OCI-LY7 (cell line): ENCODE data around the gene EML6. TPM values are rescaled to one million over a fixed set of nuclear protein-coding genes. Genes with fewer than 3 reads are reported as not detected.

ENCODE experiments used
- BruUV-seq: library from RNA; stranded (reverse); fragments of 400-500 nt; replicated peaks from 2 replicates; lab custom pipeline; 2021; lab: Mats Ljungman, UMichigan
- CTCF ChIA-PET: fragments of 300-600 bp; sonication (Branson Sonifier 250); formaldehyde crosslinking; loops from one replicate; lab custom pipeline; 2022; ENCODE audit warnings: antibody characterized with exemption; ENCODE audit not compliant: unreplicated experiment; lab: Charles Lee
- POLR2A ChIA-PET: fragments of 300-600 bp; sonication (Branson Sonifier 250); formaldehyde crosslinking; loops from one replicate; lab custom pipeline; 2022; ENCODE audit warnings: antibody characterized with exemption; lab: Charles Lee
- DNase-seq: peaks from one replicate; pipeline ENCODE4 v3.0.0-alpha.2; 2015; ENCODE audit warnings: low spot score
- H2AFZ ChIP-seq: fragments of 200-600 bp; sonication (generic), shearing (Covaris generic); 2 replicates; pipeline ENCODE4 v1.6.1; 2014; ENCODE audit warnings: mild to moderate bottlenecking, antibody characterized with exemption, low read length, moderate library complexity
- H3K27ac ChIP-seq: fragments of 200-600 bp; sonication (generic); 2 replicates; pipeline ENCODE4 v1.5.1; 2014; ENCODE audit warnings: mixed run types, low read depth, mild to moderate bottlenecking, moderate library complexity, low read length, inconsistent platforms; ENCODE audit not compliant: poor library complexity, severe bottlenecking
- H3K36me3 ChIP-seq: fragments of 200-600 bp; sonication (generic); 2 replicates; pipeline ENCODE4 v1.6.1; 2014; ENCODE audit warnings: mild to moderate bottlenecking, antibody characterized with exemption, low read length, moderate library complexity, mixed read lengths; ENCODE audit not compliant: insufficient read depth
- H3K4me1 ChIP-seq: fragments of 200-600 bp; sonication (generic); 2 replicates; pipeline ENCODE4 v1.5.1; 2014; ENCODE audit warnings: mild to moderate bottlenecking, low read length; ENCODE audit not compliant: insufficient read depth, poor library complexity, severe bottlenecking
- H3K4me2 ChIP-seq: fragments of 200-600 bp; sonication (generic); 2 replicates; pipeline ENCODE4 v1.6.1; 2014; ENCODE audit warnings: mild to moderate bottlenecking, low read length
- H3K4me3 ChIP-seq: fragments of 200-600 bp; sonication (generic); 2 replicates; pipeline ENCODE4 v1.5.1; 2014; ENCODE audit warnings: mild to moderate bottlenecking, low read depth, low read length; ENCODE audit not compliant: poor library complexity, severe bottlenecking
- H3K79me2 ChIP-seq: fragments of 200-600 bp; sonication (generic); 2 replicates; pipeline ENCODE4 v1.6.1; 2016; ENCODE audit warnings: low read depth, mild to moderate bottlenecking, low read length, moderate library complexity, mixed read lengths; ENCODE audit not compliant: insufficient read depth
- H3K9me2 ChIP-seq: fragments of 200-600 bp; sonication (generic); 2 replicates; pipeline ENCODE4 v1.6.1; 2016; ENCODE audit warnings: mild to moderate bottlenecking, low read length, mixed read lengths; ENCODE audit not compliant: insufficient read depth
- H3K9me3 ChIP-seq: fragments of 200-600 bp; sonication (generic); 2 replicates; pipeline ENCODE4 v1.6.1; 2014; ENCODE audit warnings: mild to moderate bottlenecking, mixed run types, low read length, mixed read lengths
- H4K20me1 ChIP-seq: fragments of 200-600 bp; sonication (generic); 2 replicates; pipeline ENCODE4 v1.6.1; 2014; ENCODE audit warnings: mild to moderate bottlenecking, antibody characterized with exemption, low read length, moderate library complexity, mixed read lengths; ENCODE audit not compliant: insufficient read depth
- EZH2phosphoT487 ChIP-seq: fragments of 200-600 bp; sonication (generic); IDR thresholded peaks from 2 replicates; pipeline ENCODE4 v1.6.1; 2018; ENCODE audit warnings: low read depth, borderline replicate concordance, mild to moderate bottlenecking, mixed run types, antibody characterized with exemption, low read length, moderate library complexity, mixed read lengths
- intact Hi-C: fragments of 100-400 bp; cut with micrococcal nuclease; formaldehyde crosslinking; loops from one replicate; pipeline ENCODE4 v1.10.0; 2022; ENCODE audit not compliant: unreplicated experiment
- total RNA-seq, 2 experiments: library from RNA; depleted of rRNA in 1 of 2; stranded (reverse); fragments of >200 nt in 1 of 2; shearing (Covaris generic) in 1 of 2; gene quantifications; 2 replicates each; pipeline ENCODE4 v1.2.3, GENCODE V29; 2014 to 2022
- TF ChIP-seq, protein P1 (sequence below): fragments of 200-600 bp; sonication (generic); conservative IDR thresholded peaks from 2 replicates; pipeline ENCODE4 v1.5.1; 2014; ENCODE audit warnings: mild to moderate bottlenecking, antibody characterized with exemption, low read length, moderate library complexity, mixed read lengths

Gene EML6
- total RNA-seq, 2 experiments from 2014 or later, result 310 to 367 TPM

DNA sequence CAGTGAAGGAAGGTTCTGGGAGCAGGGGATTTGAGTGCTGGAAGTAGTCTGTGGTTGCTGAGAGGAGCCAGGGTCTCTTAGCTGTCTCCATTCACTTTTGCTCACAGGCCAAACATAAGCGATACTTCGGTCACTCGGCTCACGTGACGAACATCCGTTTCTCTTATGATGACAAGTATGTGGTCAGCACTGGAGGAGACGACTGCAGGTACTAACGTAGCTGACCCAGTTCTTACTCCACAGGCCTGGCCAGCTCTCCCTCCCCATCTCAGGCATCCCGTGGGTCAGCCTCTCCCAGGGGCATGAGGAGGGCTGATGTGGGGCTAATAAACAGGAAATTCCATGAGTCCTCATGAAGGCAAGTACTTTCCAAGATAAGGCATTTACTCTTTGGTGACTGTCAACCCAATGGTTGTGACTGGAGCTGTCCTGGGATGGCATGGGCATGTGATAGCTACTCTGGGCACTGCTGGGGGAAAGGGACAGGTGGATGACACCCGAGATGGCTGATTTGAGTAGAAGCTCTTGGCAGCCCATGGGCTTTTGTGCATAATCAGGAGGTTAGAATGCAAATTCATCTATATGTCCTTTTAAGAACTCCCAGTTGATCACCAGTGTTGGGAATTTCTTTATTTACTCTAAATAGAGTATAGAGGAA lies 245.2 kb downstream of the EML6 start:
- TF ChIP-seq EZH2phosphoT487, result no peak
- TF ChIP-seq, protein P1, sequence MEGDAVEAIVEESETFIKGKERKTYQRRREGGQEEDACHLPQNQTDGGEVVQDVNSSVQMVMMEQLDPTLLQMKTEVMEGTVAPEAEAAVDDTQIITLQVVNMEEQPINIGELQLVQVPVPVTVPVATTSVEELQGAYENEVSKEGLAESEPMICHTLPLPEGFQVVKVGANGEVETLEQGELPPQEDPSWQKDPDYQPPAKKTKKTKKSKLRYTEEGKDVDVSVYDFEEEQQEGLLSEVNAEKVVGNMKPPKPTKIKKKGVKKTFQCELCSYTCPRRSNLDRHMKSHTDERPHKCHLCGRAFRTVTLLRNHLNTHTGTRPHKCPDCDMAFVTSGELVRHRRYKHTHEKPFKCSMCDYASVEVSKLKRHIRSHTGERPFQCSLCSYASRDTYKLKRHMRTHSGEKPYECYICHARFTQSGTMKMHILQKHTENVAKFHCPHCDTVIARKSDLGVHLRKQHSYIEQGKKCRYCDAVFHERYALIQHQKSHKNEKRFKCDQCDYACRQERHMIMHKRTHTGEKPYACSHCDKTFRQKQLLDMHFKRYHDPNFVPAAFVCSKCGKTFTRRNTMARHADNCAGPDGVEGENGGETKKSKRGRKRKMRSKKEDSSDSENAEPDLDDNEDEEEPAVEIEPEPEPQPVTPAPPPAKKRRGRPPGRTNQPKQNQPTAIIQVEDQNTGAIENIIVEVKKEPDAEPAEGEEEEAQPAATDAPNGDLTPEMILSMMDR, result no peak
- ChIA-PET POLR2A (interaction anchor here (0.5 kb wide), 1 partner anchor 216 kb away, joined by 4 read pairs; no protein-coding TSS in a partner anchor), CTCF (no interaction called here)
- intact Hi-C loops, result no loop called here
- no peaks in the 10 kb centered on the region for H3K79me2 ChIP-seq
- no peaks in the 10 kb centered on the region for H4K20me1 ChIP-seq
- no peak overlapping the region for H2AFZ ChIP-seq
- no peak overlapping the region for H3K4me2 ChIP-seq
- H3K4me3 ChIP-seq, result no peak overlapping the region
- DNase-seq, result no peak
- H3K4me1 ChIP-seq, result no peaks in the 10 kb centered on the region
- no peak overlapping the region for H3K27ac ChIP-seq
- H3K9me3 ChIP-seq, result no peaks in the 10 kb centered on the region
- no peaks in the 10 kb centered on the region for H3K9me2 ChIP-seq
- H3K36me3 ChIP-seq, result peaks cover 100% of the 10 kb centered on the region
- no TSS peak for BruUV-seq

DNA sequence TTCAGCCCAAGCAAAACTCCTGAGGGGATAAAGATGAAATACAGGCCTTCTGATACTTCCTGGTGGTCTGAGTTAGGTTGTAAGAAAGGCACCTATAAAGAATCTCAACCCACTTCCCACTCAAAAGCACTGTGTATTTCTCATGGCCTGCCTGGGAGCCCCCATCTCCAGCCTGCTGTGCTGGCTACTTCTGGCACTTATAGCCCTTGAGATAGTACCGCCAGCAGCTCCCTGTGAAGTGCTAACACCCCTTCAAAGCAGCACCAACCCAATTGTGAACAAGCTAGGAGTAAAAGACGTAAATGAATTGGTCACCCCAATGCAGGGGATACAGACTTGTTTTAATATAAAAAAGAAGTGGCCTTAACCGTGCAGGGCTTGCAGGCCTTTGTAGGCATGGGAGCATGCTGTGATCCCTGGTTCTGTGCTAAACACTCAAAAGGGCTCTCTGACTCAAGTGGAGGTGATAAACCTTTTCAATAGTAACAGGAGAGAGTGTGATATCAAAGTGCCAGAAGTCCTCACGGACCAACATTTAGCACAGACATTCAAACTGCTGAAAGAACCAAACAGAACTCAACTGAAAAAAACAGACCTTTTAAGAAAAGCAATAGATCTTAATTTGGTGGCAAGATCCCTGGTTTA lies 246.0 kb downstream of the EML6 start:
- ChIA-PET POLR2A (interaction anchor here (1.3 kb wide), 1 partner anchor 13 kb away, joined by 5 read pairs; no protein-coding TSS in a partner anchor), CTCF (no interaction called here)
- peaks cover 100% of the 10 kb centered on the region for H3K36me3 ChIP-seq
- DNase-seq, result no peak
- H2AFZ ChIP-seq, result no peak overlapping the region
- no peaks in the 10 kb centered on the region for H3K4me1 ChIP-seq
- intact Hi-C loops, result no loop called here
- TF ChIP-seq, protein P1, result no peak
- no peak for TF ChIP-seq EZH2phosphoT487
- H3K9me3 ChIP-seq, result no peaks in the 10 kb centered on the region
- H3K27ac ChIP-seq, result no peak overlapping the region
- no peak overlapping the region for H3K4me2 ChIP-seq
- no peak overlapping the region for H3K4me3 ChIP-seq
- no TSS peak for BruUV-seq
- H3K79me2 ChIP-seq, result no peaks in the 10 kb centered on the region
- H3K9me2 ChIP-seq, result no peaks in the 10 kb centered on the region
- no peaks in the 10 kb centered on the region for H4K20me1 ChIP-seq

DNA sequence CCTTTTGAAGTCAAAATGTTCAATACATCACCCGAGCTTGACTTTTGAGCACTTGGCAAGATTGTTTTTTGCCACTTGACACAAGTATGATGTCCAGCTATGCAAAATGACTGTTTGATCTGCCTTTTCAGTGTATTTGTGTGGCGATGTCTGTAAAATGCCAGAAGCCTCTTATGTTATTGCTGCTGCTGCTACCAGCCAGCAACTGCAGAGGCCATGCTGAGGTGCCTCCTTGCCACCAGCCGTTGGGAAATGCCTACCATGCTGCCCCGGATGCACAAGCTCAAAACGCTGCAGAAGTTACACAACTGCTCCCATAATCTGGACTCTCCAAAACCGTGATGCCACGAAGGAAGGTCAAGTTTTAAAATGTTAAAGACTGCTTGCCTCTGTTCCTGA lies 246.5 kb downstream of the EML6 start:
- no peak overlapping the region for H2AFZ ChIP-seq
- DNase-seq, result no peak
- intact Hi-C loops, result loop anchor here (10.0 kb wide), 1 partner anchor 305 kb away; no protein-coding TSS in a partner anchor
- ChIA-PET POLR2A (interaction anchor here (1.3 kb wide), 1 partner anchor 13 kb away, joined by 5 read pairs; no protein-coding TSS in a partner anchor), CTCF (no interaction called here)
- no peaks in the 10 kb centered on the region for H3K9me3 ChIP-seq
- no peaks in the 10 kb centered on the region for H3K79me2 ChIP-seq
- peaks cover 100% of the 10 kb centered on the region for H3K36me3 ChIP-seq
- H3K9me2 ChIP-seq, result no peaks in the 10 kb centered on the region
- TF ChIP-seq EZH2phosphoT487, result no peak
- TF ChIP-seq, protein P1, result no peak
- H4K20me1 ChIP-seq, result no peaks in the 10 kb centered on the region
- H3K4me2 ChIP-seq, result no peak overlapping the region
- BruUV-seq, result no TSS peak
- no peak overlapping the region for H3K4me3 ChIP-seq
- no peak overlapping the region for H3K27ac ChIP-seq
- H3K4me1 ChIP-seq, result no peaks in the 10 kb centered on the region
